Small intestine (tissue), 7 donors: ENCODE data around the gene CAMTA1. TPM values are rescaled to one million over a fixed set of nuclear protein-coding genes. Genes with fewer than 3 reads are reported as not detected.

ENCODE experiments used
- DNase-seq, 2 donors: peaks; one replicate each; pipeline versions ENCODE4 v3.0.0 to v3.0.0-alpha.2; 2013
- FAIRE-seq: peaks from 2 replicates; lab custom pipeline; 2012; peaks lifted over from hg19 to GRCh38; lab: Jason Lieb, UNC
- H3K27ac ChIP-seq, 3 donors: one replicate each; pipeline ENCODE4 v1.5.1; 2013; ENCODE audit warnings: low read length in 2 of 3, mild to moderate bottlenecking in 2 of 3, control low read depth in 1 of 3, inconsistent platforms in 1 of 3, low read depth in 1 of 3, moderate library complexity in 1 of 3
- H3K27me3 ChIP-seq, 3 donors: one replicate each; pipeline ENCODE4 v1.6.1; 2013; ENCODE audit warnings: low read length in 3 of 3, inconsistent platforms in 1 of 3; ENCODE audit not compliant: control insufficient read depth in 3 of 3, insufficient read depth in 3 of 3
- H3K36me3 ChIP-seq, 3 donors: one replicate each; pipeline ENCODE4 v1.6.1; 2013; ENCODE audit warnings: low read length in 3 of 3, inconsistent platforms in 1 of 3, low read depth in 1 of 3, mild to moderate bottlenecking in 1 of 3, moderate library complexity in 1 of 3; ENCODE audit not compliant: control insufficient read depth in 3 of 3, insufficient read depth in 2 of 3
- H3K4me1 ChIP-seq, 3 donors: one replicate each; pipeline ENCODE4 v1.6.1; 2013; ENCODE audit warnings: low read length in 2 of 3, inconsistent platforms in 1 of 3, low read depth in 1 of 3, mild to moderate bottlenecking in 1 of 3, moderate library complexity in 1 of 3; ENCODE audit not compliant: control insufficient read depth in 3 of 3, insufficient read depth in 2 of 3
- H3K4me3 ChIP-seq, 3 donors: one replicate each; pipeline ENCODE4 v1.5.1; 2013; ENCODE audit warnings: low read length in 3 of 3, control low read depth in 1 of 3, inconsistent platforms in 1 of 3, low read depth in 1 of 3, mild to moderate bottlenecking in 1 of 3, moderate library complexity in 1 of 3
- H3K9me3 ChIP-seq, 2 donors: one replicate each; pipeline ENCODE4 v1.6.1; 2013; ENCODE audit warnings: low read depth in 1 of 2, low read length in 1 of 2; ENCODE audit not compliant: control insufficient read depth in 2 of 2, insufficient read depth in 1 of 2
- WGBS, 3 donors: extraction: QIAGEN DNeasy Blood & Tissue Kit; methylation state at CpG; one replicate each; pipeline ENCODE4 v1.1.7; 2013; 5-methylcytosine and 5-hydroxymethylcytosine counted together
- polyA plus RNA-seq, 4 donors: library from polyadenylated mRNA; stranded (reverse) in 3 of 4; unstranded in 1 of 4; fragments of 200-250 nt in 3 of 4; fragments of 120-200 nt in 1 of 4; gene quantifications; one replicate each; pipeline versions ENCODE4 v1.2.1 to v1.2.3, GENCODE V29; 2013
- donor health status: healthy with polysubstance abuse.
- donor health status: control.
- donor health status: control.
- donor health status: Bipolar disorder and iron deficiency.
- donor health status: healthy.

Gene CAMTA1
- polyA plus RNA-seq, 4 donors = 57.6 to 177 (median 147) TPM

- 21 to 27% (median 24%) methylated on average over 10 to 11 of the region's 11 CpGs for WGBS, 3 donors
- FAIRE-seq = no peak
These were observed 882.5 kb downstream of the CAMTA1 start for GRCh38 chr1:7667625-7668218.

DNA sequence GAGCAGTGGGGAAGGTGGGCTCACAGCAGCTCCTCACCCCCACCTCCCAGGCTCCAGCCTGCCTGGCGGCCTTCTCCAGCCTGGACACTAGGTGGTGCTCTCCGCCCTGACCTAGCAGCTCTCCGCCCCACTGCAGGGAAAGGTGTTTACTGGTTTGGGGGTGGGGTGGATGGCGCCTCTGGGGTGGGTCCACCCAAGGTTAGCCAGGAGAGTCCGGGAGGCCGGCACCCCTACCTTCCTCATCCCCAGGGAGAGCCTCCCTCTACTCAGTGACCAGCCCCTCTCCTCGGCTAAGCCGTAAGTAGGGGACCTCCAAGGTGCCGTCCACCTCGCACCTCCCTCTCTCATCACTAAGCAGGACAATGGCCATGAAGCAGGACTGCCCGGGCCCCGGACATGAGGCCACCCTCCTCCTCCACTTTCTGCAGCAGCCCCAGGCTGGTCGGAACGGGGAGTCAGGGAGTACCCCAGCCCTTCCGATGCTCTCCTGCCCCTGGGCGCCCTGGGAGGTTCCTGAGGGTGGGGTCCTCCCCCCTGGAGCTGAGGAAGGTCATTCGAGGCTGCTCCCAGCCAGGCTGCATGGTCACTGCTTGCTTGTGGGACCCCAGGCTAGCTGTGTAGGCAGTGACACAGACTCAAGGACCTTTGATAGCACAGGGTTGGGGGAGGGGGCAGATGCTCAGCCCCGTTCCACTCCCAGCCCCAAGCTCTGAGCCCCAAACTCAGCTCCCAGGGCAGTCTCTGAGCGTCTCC, 884.5 kb downstream of the CAMTA1 start:
- FAIRE-seq = no peak
- peak overlapping the region in 1 of 3 donors; percentile 15 for H3K4me3 ChIP-seq

More at GRCh38 chr1:7667625-7668218, 882.5 kb downstream of the CAMTA1 start:
- Histone ChIP-seq H3K36me3 (no peaks in the 10 kb centered on the region), H3K9me3 (no peaks in the 10 kb centered on the region), H3K27me3 (no peaks in the 10 kb centered on the region), H3K4me3 (no peak overlapping the region), H3K27ac (peak overlapping the region in 1 of 3 donors; percentile 56), H3K4me1 (peaks cover 0 to 11% (median 2%) of the 10 kb centered on the region in 3 donors)
- DNase-seq = peak; percentile 76 to 89

GRCh38 chr1:7670334-7671145, 885.3 kb downstream of the CAMTA1 start:
- 66 to 70% (median 67%) methylated on average over 14 to 15 of the region's 15 CpGs for WGBS, 3 donors
- Histone ChIP-seq H3K4me1 (peaks cover 0 to 11% (median 2%) of the 10 kb centered on the region in 3 donors), H3K36me3 (no peaks in the 10 kb centered on the region), H3K27ac (no peak overlapping the region), H3K27me3 (no peaks in the 10 kb centered on the region), H3K4me3 (no peak overlapping the region), H3K9me3 (no peaks in the 10 kb centered on the region)
- DNase-seq (no peak), FAIRE-seq (no peak)

More for the DNA sequence above, 884.5 kb downstream of the CAMTA1 start:
- no peaks in the 10 kb centered on the region for H3K27me3 ChIP-seq
- WGBS, 3 donors = 13 to 21% (median 14%) methylated on average over 19 of the region's 19 CpGs
- H3K27ac ChIP-seq = peak overlapping the region in 1 of 3 donors; percentile 45
- peak; percentile 38 to 62 for DNase-seq
- H3K36me3 ChIP-seq = no peaks in the 10 kb centered on the region
- peaks cover 0 to 11% (median 2%) of the 10 kb centered on the region in 3 donors for H3K4me1 ChIP-seq
- no peaks in the 10 kb centered on the region for H3K9me3 ChIP-seq

GRCh38 chr1:7671146-7671465, 885.9 kb downstream of the CAMTA1 start:
- Histone ChIP-seq H3K9me3 (no peaks in the 10 kb centered on the region), H3K4me3 (no peak overlapping the region), H3K27ac (no peak overlapping the region), H3K4me1 (peaks cover 0 to 11% (median 2%) of the 10 kb centered on the region in 3 donors), H3K27me3 (no peaks in the 10 kb centered on the region), H3K36me3 (no peaks in the 10 kb centered on the region)
- 92 to 93% (median 93%) methylated on average over 10 to 11 of the region's 11 CpGs for WGBS, 3 donors
- FAIRE-seq (no peak), DNase-seq (no peak)

GRCh38 chr1:7671676-7672075, 886.4 kb downstream of the CAMTA1 start:
- WGBS, 3 donors = 73 to 82% (median 78%) methylated on average over 5 of the region's 5 CpGs
- FAIRE-seq = no peak
- Histone ChIP-seq H3K9me3 (no peaks in the 10 kb centered on the region), H3K4me3 (no peak overlapping the region), H3K27ac (no peak overlapping the region), H3K27me3 (no peaks in the 10 kb centered on the region), H3K36me3 (no peaks in the 10 kb centered on the region), H3K4me1 (peaks cover 0 to 11% (median 2%) of the 10 kb centered on the region in 3 donors)
- DNase-seq = no peak

DNA sequence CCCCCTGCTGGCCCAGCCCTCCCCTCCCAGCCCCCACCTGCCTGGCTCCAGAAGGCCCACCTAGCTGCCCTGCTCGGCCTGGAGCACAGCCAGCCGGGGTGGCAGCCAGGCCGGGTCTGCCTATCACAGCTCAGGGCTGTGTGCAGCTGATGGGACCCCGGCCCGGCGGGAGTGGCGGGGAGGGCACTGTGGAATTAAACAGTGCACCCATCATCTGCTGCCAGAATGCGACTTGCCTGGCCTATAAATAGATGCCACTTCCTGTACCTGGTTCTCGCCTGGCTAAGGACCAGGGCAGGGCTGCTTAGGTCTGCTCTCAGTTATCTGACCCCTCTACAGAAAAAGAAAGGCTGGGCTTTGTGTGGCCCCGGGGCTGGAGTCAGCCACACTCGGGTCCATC, 887.6 kb downstream of the CAMTA1 start:
- no peak for FAIRE-seq
- no peaks in the 10 kb centered on the region for H3K27me3 ChIP-seq
- H3K4me1 ChIP-seq = peaks cover 0 to 9% (median 2%) of the 10 kb centered on the region in 3 donors
- DNase-seq = no peak
- 55 to 70% (median 65%) methylated on average over 11 of the region's 11 CpGs for WGBS, 3 donors
- H3K27ac ChIP-seq = no peak overlapping the region
- H3K4me3 ChIP-seq = no peak overlapping the region
- no peaks in the 10 kb centered on the region for H3K36me3 ChIP-seq
- no peaks in the 10 kb centered on the region for H3K9me3 ChIP-seq

- H3K9me3 ChIP-seq = no peaks in the 10 kb centered on the region
- H3K36me3 ChIP-seq = no peaks in the 10 kb centered on the region
- H3K4me1 ChIP-seq = peaks cover 2 to 23% (median 3%) of the 10 kb centered on the region in 3 donors
- no peak for FAIRE-seq
- no peak overlapping the region for H3K27ac ChIP-seq
- 76 to 83% (median 81%) methylated on average over 4 of the region's 4 CpGs for WGBS, 3 donors
- no peak for DNase-seq
- H3K4me3 ChIP-seq = no peak overlapping the region
- H3K27me3 ChIP-seq = no peaks in the 10 kb centered on the region
These were observed 889.7 kb downstream of the CAMTA1 start for GRCh38 chr1:7674972-7675371.
